ENCODE results near the gene ROPN1.

The ROPN1 gene

GRCh38 chr3:123949641-123950040 is 42.3 kb downstream of the ROPN1 start:
- no peak for DNase-seq (ENCODE audit: low read depth in 2 of 2)

GRCh38 chr3:123948449-123948848 is 43.5 kb downstream of the ROPN1 start:
- no peak for DNase-seq (ENCODE audit: low read depth in 2 of 2)

- no peak for DNase-seq (ENCODE audit: low read depth in 2 of 2)
Observed at GRCh38 chr3:123947482-123947881, 44.4 kb downstream of the ROPN1 start.

- no peak for DNase-seq (ENCODE audit: low read depth in 2 of 2)
Observed at GRCh38 chr3:123941542-123941941, 50.4 kb downstream of the ROPN1 start.

DNA sequence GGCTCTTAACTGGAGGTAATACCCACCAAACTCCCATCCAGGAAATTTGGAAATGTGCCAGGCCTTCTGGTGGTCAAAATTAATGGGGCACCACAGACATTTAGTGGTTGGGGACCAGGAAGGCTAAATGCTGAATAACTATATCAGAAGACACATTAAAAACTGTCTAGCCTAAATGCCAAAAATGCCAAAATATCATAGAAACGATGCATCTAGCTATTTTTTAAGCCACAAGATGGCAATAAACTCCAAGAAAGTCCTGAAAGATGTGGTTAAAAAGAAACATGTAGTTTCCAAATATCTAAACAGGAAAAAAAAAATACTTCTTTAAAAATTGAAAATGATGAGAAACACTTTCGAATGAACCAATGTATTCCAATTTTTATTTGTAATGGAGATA is 50.8 kb downstream of the ROPN1 start:
- no peak for DNase-seq (ENCODE audit: low read depth in 2 of 2)

GRCh38 chr3:123939706-123940105 is 52.2 kb downstream of the ROPN1 start:
- DNase-seq (ENCODE audit: low read depth in 2 of 2), result no peak

DNA sequence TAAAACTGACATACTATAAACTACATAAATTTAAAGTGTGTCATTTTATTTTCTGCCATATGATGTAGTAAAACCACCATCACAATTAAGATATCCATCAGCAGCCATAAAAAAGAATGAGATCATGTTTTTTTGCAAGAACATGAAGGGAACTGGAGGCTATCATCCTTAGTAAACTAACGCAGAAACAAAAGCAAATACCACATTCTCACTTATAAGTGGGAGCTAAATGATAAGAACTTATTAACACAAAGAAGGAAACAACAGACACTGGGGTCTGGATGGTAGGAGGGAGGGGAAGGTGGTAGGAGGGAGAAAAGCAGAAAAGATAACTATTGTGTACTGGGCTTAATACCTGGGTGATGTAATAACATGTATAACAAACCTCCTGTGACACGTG is 55.5 kb downstream of the ROPN1 start:
- no peak for DNase-seq (ENCODE audit: low read depth in 2 of 2)

- no peak for DNase-seq (ENCODE audit: low read depth in 2 of 2)
Observed at GRCh38 chr3:123935830-123936229, 56.1 kb downstream of the ROPN1 start.

DNA sequence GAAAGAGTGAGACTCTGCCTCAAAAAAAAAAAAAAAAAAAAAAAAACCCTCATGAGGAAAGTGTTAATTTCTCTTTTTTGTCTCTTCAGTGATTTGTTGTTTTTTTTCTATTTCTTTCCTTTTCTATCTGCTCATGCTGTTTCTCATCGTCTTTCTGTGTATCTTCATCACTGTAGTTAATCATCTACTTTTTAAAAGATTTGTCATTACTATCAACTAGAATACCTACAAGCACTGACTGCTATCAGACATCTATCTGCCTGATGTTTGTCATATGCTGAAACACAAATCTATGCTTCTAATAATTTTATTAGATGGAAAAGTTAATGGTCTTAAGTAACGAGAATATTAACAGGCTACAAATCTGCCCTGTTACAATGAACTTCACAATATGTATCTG is 57.7 kb downstream of the ROPN1 start:
- no peak for DNase-seq (ENCODE audit: low read depth in 2 of 2)

DNA sequence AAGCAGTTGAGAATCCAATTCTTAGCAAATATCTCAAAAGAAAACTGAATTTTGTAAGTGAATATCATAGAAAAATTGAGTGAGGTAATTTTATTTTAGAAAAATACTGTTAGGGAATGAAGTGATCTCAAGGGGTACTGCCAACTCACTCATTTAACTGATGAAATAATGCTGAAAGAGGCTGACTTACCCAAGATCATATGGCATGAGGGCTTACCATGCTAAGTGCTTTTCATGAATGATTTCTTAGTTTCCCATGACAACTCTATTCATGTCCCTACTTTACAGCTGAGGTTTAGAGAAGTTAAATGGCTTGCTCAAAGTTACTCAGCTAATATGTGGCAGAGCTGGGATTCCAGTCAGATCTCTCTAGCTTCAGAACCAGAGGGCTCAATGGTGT is 61.5 kb downstream of the ROPN1 start:
- DNase-seq (ENCODE audit: low read depth in 2 of 2), result no peak

DNA sequence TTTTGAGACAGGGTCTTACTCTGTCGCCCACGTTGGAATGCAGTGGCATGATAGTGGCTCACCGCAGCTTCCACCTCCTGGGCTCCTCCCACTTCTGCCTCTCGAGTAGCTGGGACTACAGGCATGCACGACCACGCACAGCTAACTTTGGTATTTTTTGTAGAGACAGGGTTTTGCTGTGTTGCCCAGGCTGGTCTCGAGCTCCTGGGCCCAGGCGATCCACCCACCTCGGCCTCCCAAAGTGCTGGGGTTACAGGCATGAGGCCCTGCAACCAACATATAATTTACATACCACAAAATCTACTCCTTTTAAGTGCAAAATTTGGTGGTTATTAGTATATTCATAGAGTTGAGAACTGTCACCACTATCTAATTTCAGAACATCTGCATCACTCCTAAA is 62.6 kb downstream of the ROPN1 start:
- no peak for DNase-seq (ENCODE audit: low read depth in 2 of 2)

GRCh38 chr3:123926396-123926795 is 65.5 kb downstream of the ROPN1 start:
- no peak for DNase-seq (ENCODE audit: low read depth in 2 of 2)

DNA sequence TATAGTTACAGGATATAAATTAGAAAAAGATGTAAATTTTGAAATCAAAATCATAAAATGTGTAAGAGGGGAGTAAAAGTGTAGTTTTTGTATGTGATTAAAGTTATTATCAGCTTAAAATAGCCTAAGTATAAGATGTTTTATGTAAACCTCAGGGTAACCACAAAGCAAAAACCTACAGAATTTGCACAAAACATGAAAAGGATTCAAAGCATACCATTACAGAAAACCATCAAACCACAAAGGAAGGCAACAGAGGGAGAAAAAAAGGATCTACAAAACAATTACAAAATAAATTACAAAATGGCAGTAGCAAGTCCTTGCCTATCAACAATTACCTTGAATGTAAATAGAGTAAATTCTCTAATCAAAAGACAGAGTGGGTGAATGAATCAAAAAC is 71.1 kb downstream of the ROPN1 start:
- DNase-seq (ENCODE audit: low read depth in 2 of 2), result no peak

GRCh38 chr3:123920383-123920782 is 71.5 kb downstream of the ROPN1 start:
- no peak for DNase-seq (ENCODE audit: low read depth in 2 of 2)

- DNase-seq (ENCODE audit: low read depth in 2 of 2), result no peak
Observed at GRCh38 chr3:123919353-123919752, 72.6 kb downstream of the ROPN1 start.
